Spinal cord (tissue), 10 donors: ENCODE data around the gene CREB5. TPM values are rescaled to one million over a fixed set of nuclear protein-coding genes. Genes with fewer than 3 reads are reported as not detected.
A peak's percentile ranks its signal among the peaks of the same experiment; 100 is the strongest.

ENCODE experiments used
- DNase-seq, 6 donors: peaks; one replicate each; pipeline versions ENCODE4 v3.0.0 to v3.0.0-alpha.2; 2013 to 2015; ENCODE audit warnings: low spot score in 6 of 6, low read depth in 4 of 6
- H3K27ac ChIP-seq: one replicate; pipeline ENCODE4 v1.5.1; 2013; ENCODE audit warnings: low read depth, low read length, control low read depth
- H3K27me3 ChIP-seq: one replicate; pipeline ENCODE4 v1.6.1; 2013; ENCODE audit warnings: low read length; ENCODE audit not compliant: control insufficient read depth, insufficient read depth
- H3K36me3 ChIP-seq: one replicate; pipeline ENCODE4 v1.6.1; 2013; ENCODE audit warnings: low read length; ENCODE audit not compliant: control insufficient read depth, insufficient read depth
- H3K4me1 ChIP-seq: one replicate; pipeline ENCODE4 v1.6.1; 2013; ENCODE audit warnings: low read length; ENCODE audit not compliant: control insufficient read depth, insufficient read depth
- H3K4me3 ChIP-seq: one replicate; pipeline ENCODE4 v1.5.1; 2013; ENCODE audit warnings: low read depth, low read length, control low read depth
- H3K9me3 ChIP-seq: one replicate; pipeline ENCODE4 v1.6.1; 2013; ENCODE audit warnings: low read length; ENCODE audit not compliant: control insufficient read depth, insufficient read depth
- WGBS: methylation state at CpG from one replicate; pipeline ENCODE4 v1.1.5; 2013; ENCODE audit warnings: missing lambda C conversion rate; ENCODE audit not compliant: insufficient coverage; 5-methylcytosine and 5-hydroxymethylcytosine counted together
- polyA plus RNA-seq, 2 donors: library from polyadenylated mRNA; unstranded; fragments of 120-200 nt; gene quantifications; one replicate each; pipeline ENCODE4 v1.2.1, GENCODE V29; 2013; ENCODE audit not compliant: insufficient read length in 2 of 2
- total RNA-seq, 2 donors: library from RNA; depleted of rRNA in 1 of 2; stranded (reverse); fragments of 120-200 nt in 1 of 2; fragments of >200 nt in 1 of 2; gene quantifications; one replicate each; pipeline versions ENCODE4 v1.2.3 to v1.2.4, GENCODE V29; 2013 to 2014
- donor health status: healthy.

Gene CREB5
- total and polyA plus RNA-seq, 4 donors, result 15.3 to 34.3 (median 17.0) TPM

DNA sequence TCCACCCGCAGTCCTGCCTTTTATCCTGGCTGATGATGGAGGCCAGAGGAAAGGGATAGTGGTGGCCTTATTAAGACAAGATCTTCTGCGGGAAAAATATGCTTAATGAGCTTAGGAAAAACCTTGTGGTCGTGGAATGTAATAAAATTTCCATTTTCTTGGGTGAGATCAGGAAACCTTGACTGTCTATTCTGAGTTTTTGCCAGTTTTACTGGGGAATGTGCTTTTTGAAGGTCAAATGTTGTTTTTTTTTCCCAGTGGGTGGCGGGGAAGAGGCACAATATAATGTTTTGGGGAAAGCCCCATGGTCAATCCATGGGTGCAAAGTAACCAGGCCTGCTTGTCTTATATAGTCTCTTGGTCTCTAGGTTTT, 118.5 kb downstream of the CREB5 start:
- DNase-seq, result no peak
- Histone ChIP-seq H3K4me1 (peaks cover 8% of the 10 kb centered on the region), H3K4me3 (no peak overlapping the region), H3K27me3 (no peaks in the 10 kb centered on the region), H3K9me3 (peaks cover 4% of the 10 kb centered on the region), H3K27ac (peak overlapping the region; percentile 26), H3K36me3 (no peaks in the 10 kb centered on the region)
- 72% methylated on average over 2 of the region's 4 CpGs for whole genome bisulfite sequencing

GRCh38 chr7:28531291-28531690, 119.0 kb downstream of the CREB5 start:
- peaks cover 1% of the 10 kb centered on the region for H3K27me3 ChIP-seq
- peaks cover 4% of the 10 kb centered on the region for H3K9me3 ChIP-seq
- peak overlapping the region; percentile 26 for H3K27ac ChIP-seq
- H3K36me3 ChIP-seq, result no peaks in the 10 kb centered on the region
- peaks cover 10% of the 10 kb centered on the region for H3K4me1 ChIP-seq
- no peak overlapping the region for H3K4me3 ChIP-seq
- WGBS, result 91% methylated on average over 1 of the region's 3 CpGs
- no peak for DNase-seq

- Histone ChIP-seq H3K9me3 (peaks cover 4% of the 10 kb centered on the region), H3K4me1 (peaks cover 12% of the 10 kb centered on the region), H3K27me3 (peaks cover 3% of the 10 kb centered on the region), H3K27ac (no peak overlapping the region), H3K36me3 (no peaks in the 10 kb centered on the region), H3K4me3 (no peak overlapping the region)
- DNase-seq, result no peak
- WGBS, result 93% methylated on average over 4 of the region's 7 CpGs
Measured at GRCh38 chr7:28532181-28532580, 119.9 kb downstream of the CREB5 start.

GRCh38 chr7:28533267-28533666, 120.9 kb downstream of the CREB5 start:
- peaks cover 12% of the 10 kb centered on the region for H3K4me1 ChIP-seq
- H3K9me3 ChIP-seq, result peaks cover 4% of the 10 kb centered on the region
- H3K4me3 ChIP-seq, result no peak overlapping the region
- H3K36me3 ChIP-seq, result no peaks in the 10 kb centered on the region
- no peak for DNase-seq
- peaks cover 3% of the 10 kb centered on the region for H3K27me3 ChIP-seq
- H3K27ac ChIP-seq, result peak overlapping the region; percentile 81
- WGBS, result 94% methylated on average over 6 of the region's 8 CpGs

DNA sequence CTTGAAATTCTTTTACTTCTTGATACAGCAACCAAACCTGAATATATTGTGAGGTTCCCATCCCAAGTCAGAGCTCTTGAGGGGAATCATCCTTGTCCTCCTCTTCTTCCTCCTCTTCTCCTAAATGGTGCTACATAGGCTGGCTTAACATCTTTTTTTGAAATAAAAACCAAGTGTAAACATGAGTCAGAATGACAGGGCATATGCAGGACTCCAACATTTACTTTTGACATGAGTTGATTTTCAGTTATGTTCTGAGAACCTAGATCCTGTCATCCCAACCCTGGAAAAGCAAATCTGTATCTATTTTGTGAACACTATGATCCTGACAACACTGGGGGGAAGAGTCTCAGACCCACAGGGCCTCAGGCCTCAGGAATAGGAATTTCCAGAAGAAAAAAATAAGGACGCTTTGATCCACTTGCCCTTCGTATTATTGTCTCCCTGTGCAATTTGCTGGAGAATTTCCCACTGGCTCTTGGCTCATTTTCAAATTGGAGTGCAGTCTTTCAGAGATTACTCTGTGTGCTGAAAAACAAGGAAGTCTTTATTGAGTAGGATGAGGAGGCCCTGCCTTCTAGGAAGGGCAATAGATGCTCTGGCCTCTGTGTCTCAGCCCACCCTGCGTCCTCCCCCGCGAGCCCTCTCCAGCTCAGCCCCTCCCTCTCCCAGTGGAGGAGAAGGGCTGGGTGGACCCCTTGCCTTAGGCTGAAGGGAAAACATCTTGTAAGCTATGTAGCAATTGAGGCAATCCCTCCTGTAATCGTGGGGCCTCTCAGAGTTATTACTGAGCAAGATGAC, 121.6 kb downstream of the CREB5 start:
- Histone ChIP-seq H3K4me3 (no peak overlapping the region), H3K9me3 (peaks cover 4% of the 10 kb centered on the region), H3K27ac (peak overlapping the region; percentile 81), H3K27me3 (peaks cover 3% of the 10 kb centered on the region), H3K36me3 (no peaks in the 10 kb centered on the region), H3K4me1 (peaks cover 12% of the 10 kb centered on the region)
- DNase-seq, result peak in 3 of 6 donors; percentile 36 to 93 (median 85)
- 5% methylated on average over 3 of the region's 6 CpGs for WGBS

- H3K4me3 ChIP-seq, result no peak overlapping the region
- peaks cover 8% of the 10 kb centered on the region for H3K4me1 ChIP-seq
- DNase-seq, result peak in 2 of 6 donors; percentile 33 to 61
- H3K36me3 ChIP-seq, result no peaks in the 10 kb centered on the region
- 74% methylated on average over 6 of the region's 7 CpGs for WGBS
- peaks cover 4% of the 10 kb centered on the region for H3K9me3 ChIP-seq
- peaks cover 3% of the 10 kb centered on the region for H3K27me3 ChIP-seq
- peak overlapping the region; percentile 50 for H3K27ac ChIP-seq
Measured at GRCh38 chr7:28536259-28536658, 123.9 kb downstream of the CREB5 start.

- WGBS, result no CpG with 5 or more reads among the region's 3 CpGs
- peaks cover 3% of the 10 kb centered on the region for H3K4me1 ChIP-seq
- H3K4me3 ChIP-seq, result no peak overlapping the region
- no peak overlapping the region for H3K27ac ChIP-seq
- DNase-seq, result no peak
- H3K36me3 ChIP-seq, result no peaks in the 10 kb centered on the region
- H3K9me3 ChIP-seq, result no peaks in the 10 kb centered on the region
- H3K27me3 ChIP-seq, result peaks cover 3% of the 10 kb centered on the region
Measured at GRCh38 chr7:28539289-28539981, 127.1 kb downstream of the CREB5 start.

DNA sequence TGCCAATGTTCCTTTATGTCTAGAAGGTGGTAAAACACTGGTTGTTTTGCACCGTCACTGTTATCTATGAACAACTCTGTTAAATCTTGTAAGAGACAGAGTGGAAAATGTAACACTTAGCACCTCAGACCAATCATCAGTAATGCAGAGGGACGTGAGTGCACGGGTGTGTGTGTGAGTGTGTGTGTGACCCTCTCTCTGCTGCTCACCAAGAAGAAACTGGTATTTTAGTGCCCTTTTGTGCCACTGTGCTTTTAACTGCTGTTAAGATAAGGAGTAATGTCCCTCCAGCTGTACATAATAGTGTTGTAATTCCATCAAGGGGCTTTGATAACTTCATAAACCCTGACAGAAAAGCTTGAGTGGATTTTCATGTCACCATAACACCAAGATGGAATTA, 130.1 kb downstream of the CREB5 start:
- no peaks in the 10 kb centered on the region for H3K36me3 ChIP-seq
- no peaks in the 10 kb centered on the region for H3K4me1 ChIP-seq
- DNase-seq, result peak in 1 of 6 donors; percentile 87
- 8% methylated on average over 2 of the region's 3 CpGs for WGBS
- H3K9me3 ChIP-seq, result no peaks in the 10 kb centered on the region
- H3K4me3 ChIP-seq, result no peak overlapping the region
- H3K27me3 ChIP-seq, result no peaks in the 10 kb centered on the region
- H3K27ac ChIP-seq, result no peak overlapping the region

DNA sequence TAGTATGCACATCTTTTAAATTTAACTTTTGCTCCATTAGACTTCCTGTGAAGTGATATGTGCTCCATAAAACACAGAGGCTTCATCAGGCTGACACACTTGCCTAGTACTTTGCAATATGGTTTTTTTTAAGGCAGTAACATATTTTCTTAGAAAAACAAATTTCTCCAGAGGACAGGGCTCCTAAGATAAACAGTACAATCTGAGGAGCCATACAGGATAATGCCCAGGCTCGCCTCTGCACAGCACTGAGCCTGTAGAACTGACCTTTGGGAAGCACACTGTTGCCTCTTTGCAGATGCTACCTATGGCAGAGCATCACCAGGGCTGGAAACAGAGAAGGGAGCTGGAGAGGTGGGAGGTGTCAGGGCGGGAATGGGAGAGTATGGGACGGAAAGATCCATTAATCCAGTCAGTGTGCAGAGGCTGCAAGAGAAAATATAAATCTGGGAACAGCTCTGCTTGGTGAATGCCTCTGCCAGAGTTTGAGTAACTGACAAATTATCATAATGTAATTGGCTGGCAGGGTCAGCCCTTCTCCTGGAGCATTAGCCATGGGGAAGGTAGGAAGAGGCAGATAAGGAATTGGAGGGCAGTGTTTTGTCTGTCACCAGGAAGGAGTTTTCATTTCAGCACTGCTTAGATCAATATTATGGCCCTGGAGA, 132.3 kb downstream of the CREB5 start:
- Histone ChIP-seq H3K9me3 (no peaks in the 10 kb centered on the region), H3K4me3 (no peak overlapping the region), H3K27ac (no peak overlapping the region), H3K36me3 (no peaks in the 10 kb centered on the region), H3K4me1 (no peaks in the 10 kb centered on the region), H3K27me3 (no peaks in the 10 kb centered on the region)
- 70% methylated on average over 3 of the region's 3 CpGs for WGBS
- peak in 1 of 6 donors; percentile 13 for DNase-seq
